Muscle layer of duodenum (tissue), 2 donors: ENCODE measurements around the gene ARF4.
"Not testable (repeated sequence)": the region's sequence is repeated elsewhere in the genome, so short reads cannot be mapped to it uniquely, and the experiment has no call there.

Experiments
- H3K27ac ChIP-seq: one replicate; pipeline ENCODE4 v1.7.0; 2013; ENCODE audit warnings: mild to moderate bottlenecking, low read length
- H3K27me3 ChIP-seq: one replicate; pipeline ENCODE4 v1.7.0; 2013; ENCODE audit warnings: low read depth, mild to moderate bottlenecking, control low read depth, low read length
- H3K36me3 ChIP-seq, 2 donors: one replicate each; pipeline ENCODE4 v1.7.0; 2013; ENCODE audit warnings: low read length in 2 of 2, control low read depth in 1 of 2, mild to moderate bottlenecking in 1 of 2; ENCODE audit not compliant: insufficient read depth in 2 of 2, control insufficient read depth in 1 of 2
- H3K4me1 ChIP-seq, 2 donors: one replicate each; pipeline ENCODE4 v1.7.0; 2013; ENCODE audit warnings: low read length in 2 of 2, mild to moderate bottlenecking in 2 of 2, control low read depth in 1 of 2, moderate library complexity in 1 of 2; ENCODE audit not compliant: insufficient read depth in 2 of 2, control insufficient read depth in 1 of 2
- H3K4me3 ChIP-seq, 2 donors: one replicate each; pipeline ENCODE4 v1.7.0; 2013; ENCODE audit warnings: low read length in 2 of 2, low read depth in 1 of 2, mild to moderate bottlenecking in 1 of 2
- H3K9me3 ChIP-seq, 2 donors: one replicate each; pipeline ENCODE4 v1.7.0; 2013; ENCODE audit warnings: low read length in 2 of 2, control low read depth in 1 of 2, mild to moderate bottlenecking in 1 of 2; ENCODE audit not compliant: control insufficient read depth in 1 of 2
- donor health status: healthy.

Gene ARF4

DNA sequence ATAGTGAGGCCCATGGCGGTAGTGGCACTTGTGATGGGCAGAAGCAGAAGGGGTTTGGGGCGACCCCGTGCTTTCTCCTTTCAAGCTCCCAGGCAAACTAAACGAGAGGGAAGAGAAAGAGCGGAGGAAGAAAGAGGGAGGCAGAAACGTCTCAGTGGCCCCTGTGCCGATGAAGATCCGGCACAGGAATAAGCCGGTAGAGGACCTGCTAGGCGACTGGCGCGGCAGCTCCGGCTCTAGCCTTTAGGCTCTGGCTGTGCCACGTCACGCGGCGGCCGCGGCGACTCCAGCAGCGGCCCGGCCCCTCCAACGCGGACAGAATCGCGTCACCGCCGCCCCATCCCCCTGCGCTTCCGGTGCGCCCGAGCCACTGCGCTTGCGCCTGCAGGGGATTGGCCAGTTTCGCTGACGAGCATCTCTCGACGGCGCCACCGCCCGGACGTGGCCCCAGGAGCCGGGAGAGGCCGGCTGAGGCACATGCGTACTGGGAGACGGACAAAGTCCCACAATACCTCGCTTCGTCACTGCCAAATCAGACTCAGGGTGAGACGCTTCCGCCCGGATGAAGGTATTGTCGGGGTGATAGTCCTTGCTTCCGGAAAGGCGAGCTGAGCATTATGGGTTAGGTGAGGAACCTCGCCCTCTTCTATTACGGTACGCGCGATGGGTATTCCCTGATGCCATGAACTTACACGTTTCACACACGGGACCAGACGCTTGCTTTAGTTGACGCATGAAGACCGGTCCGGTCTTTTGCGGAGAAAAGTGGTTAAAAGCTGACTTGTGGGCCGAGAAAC lies at the start of gene ARF4:
ARF4 (minus strand) TSS at position 218 of the 797 bp plus-strand sequence; CDS start at position 14, 204 bp downstream.
- no peaks in the 10 kb centered on the region for H3K9me3 ChIP-seq
- H3K4me3 ChIP-seq: peak within 1 kb of the TSS; percentile 92 to 97
- H3K4me1 ChIP-seq: peaks cover 20 to 41% of the 10 kb centered on the region in 2 donors
- H3K36me3 ChIP-seq: peaks cover 0 to 28% of the 10 kb centered on the region in 2 donors
- peak within 1 kb of the TSS; percentile 100 for H3K27ac ChIP-seq
- H3K27me3 ChIP-seq: no peaks in the 10 kb centered on the region

GRCh38 chr3:57646723-57647122 lies 49.6 kb upstream of the ARF4 start:
- peaks cover 0 to 8% of the 10 kb centered on the region in 2 donors for H3K9me3 ChIP-seq
- H3K36me3 ChIP-seq: peaks cover 15 to 49% of the 10 kb centered on the region in 2 donors
- H3K4me1 ChIP-seq: no peaks in the 10 kb centered on the region
- no peaks in the 10 kb centered on the region for H3K27me3 ChIP-seq
- H3K27ac ChIP-seq: no peak overlapping the region
- H3K4me3 ChIP-seq: no peak overlapping the region

GRCh38 chr3:57644740-57645139 lies 47.6 kb upstream of the ARF4 start:
- H3K9me3 ChIP-seq: peaks cover 0 to 8% of the 10 kb centered on the region in 2 donors
- no peak overlapping the region for H3K27ac ChIP-seq
- peaks cover 18 to 49% of the 10 kb centered on the region in 2 donors for H3K36me3 ChIP-seq
- H3K27me3 ChIP-seq: no peaks in the 10 kb centered on the region
- H3K4me1 ChIP-seq: no peaks in the 10 kb centered on the region
- no peak overlapping the region for H3K4me3 ChIP-seq

- Histone ChIP-seq H3K27ac (no peak overlapping the region), H3K4me3 (no peak overlapping the region), H3K9me3 (no peaks in the 10 kb centered on the region), H3K4me1 (no peaks in the 10 kb centered on the region), H3K27me3 (no peaks in the 10 kb centered on the region), H3K36me3 (peaks cover 24 to 51% of the 10 kb centered on the region in 2 donors)
Observed at GRCh38 chr3:57637391-57637790, 40.2 kb upstream of the ARF4 start.

- H3K36me3 ChIP-seq: peaks cover 24 to 39% of the 10 kb centered on the region in 2 donors
- not testable (repeated sequence) for H3K27ac ChIP-seq, H3K9me3 ChIP-seq, H3K27me3 ChIP-seq, H3K4me1 ChIP-seq, H3K4me3 ChIP-seq
Observed at GRCh38 chr3:57634259-57634658, 37.1 kb upstream of the ARF4 start.

DNA sequence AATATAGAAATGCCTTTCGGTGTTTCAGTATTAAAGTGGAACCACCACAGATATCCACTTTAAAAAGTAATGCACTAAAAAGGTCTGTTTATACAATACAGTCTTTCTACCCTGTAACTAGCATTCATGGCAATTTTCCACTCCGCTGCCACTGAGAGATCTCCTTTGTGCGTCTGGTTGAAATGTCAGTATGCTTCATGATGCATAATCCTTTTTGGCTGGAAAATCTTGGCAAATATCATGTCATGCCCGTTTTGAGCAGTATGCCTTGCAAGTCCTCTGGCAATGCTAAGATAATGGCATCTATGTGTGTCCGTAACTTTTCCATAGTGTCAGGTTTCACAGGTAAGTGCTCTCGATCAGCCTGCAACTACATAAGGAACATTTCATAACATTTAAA lies 30.8 kb upstream of the ARF4 start:
- Histone ChIP-seq H3K9me3 (no peaks in the 10 kb centered on the region), H3K27ac (no peak overlapping the region), H3K4me1 (no peaks in the 10 kb centered on the region), H3K27me3 (no peaks in the 10 kb centered on the region), H3K36me3 (peaks cover 39 to 55% of the 10 kb centered on the region in 2 donors), H3K4me3 (no peak overlapping the region)

DNA sequence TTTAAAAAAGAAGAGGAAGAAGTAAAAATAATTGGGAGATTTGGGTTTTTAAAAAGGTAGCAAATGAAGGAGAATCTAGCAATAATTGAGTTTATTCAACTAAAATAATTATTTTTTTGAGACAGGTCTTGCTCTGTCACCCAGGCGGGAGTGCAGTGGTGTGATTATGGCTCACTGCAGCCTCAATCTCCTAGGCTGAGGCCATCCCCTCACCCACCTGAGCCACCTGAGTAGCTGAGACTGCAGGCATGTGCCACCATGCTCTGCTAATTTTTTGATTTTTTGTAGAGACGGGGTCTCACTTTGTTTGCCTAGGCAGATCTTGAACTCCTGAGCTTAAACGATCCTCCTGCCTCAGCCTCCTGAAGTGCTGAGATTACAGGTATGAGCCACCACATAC lies 27.7 kb upstream of the ARF4 start:
- H3K9me3 ChIP-seq: no peaks in the 10 kb centered on the region
- H3K4me3 ChIP-seq: no peak overlapping the region
- H3K27me3 ChIP-seq: no peaks in the 10 kb centered on the region
- peaks cover 29 to 51% of the 10 kb centered on the region in 2 donors for H3K36me3 ChIP-seq
- H3K4me1 ChIP-seq: no peaks in the 10 kb centered on the region
- H3K27ac ChIP-seq: no peak overlapping the region

DNA sequence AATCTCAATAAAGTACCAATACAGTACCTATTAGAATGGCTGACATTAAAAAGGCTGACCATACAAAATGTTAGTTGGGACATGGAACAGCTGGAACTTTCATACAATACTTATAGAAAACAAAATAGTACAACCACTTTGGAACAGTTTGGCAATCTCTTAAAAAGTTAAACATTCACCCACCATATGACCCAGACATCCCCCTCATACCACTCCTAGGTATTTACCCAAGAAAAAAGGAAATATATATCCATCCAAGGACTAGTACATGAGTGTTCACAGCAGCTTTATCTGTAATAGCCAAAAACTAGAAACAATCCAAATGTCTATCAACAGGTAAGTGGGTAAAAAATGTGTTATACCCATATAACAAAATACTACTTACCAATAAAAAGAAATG lies 25.2 kb upstream of the ARF4 start:
- Histone ChIP-seq H3K4me1 (no peaks in the 10 kb centered on the region), H3K36me3 (peaks cover 14 to 31% of the 10 kb centered on the region in 2 donors), H3K27ac (no peak overlapping the region), H3K4me3 (no peak overlapping the region), H3K9me3 (no peaks in the 10 kb centered on the region), H3K27me3 (no peaks in the 10 kb centered on the region)

DNA sequence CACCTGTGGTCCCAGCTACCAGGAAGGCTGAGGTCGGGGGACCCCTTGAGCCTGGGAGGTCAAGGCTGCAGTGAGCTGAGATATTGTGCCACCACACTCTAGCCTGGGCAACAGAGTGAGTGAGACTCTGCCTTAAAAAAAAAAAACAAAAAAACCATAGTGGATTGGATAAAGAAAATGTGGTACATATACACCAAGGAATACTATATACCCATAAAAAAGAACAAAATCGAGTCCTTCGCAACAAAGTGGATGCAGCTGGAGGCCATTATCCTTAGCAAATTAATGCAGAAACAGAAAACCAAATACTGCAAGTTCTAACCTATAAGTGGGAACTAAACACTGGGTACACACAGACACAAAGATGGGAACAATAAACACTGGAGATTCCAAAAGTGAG lies 20.6 kb upstream of the ARF4 start:
- no peak overlapping the region for H3K27ac ChIP-seq
- H3K27me3 ChIP-seq: no peaks in the 10 kb centered on the region
- no peaks in the 10 kb centered on the region for H3K4me1 ChIP-seq
- peaks cover 0 to 5% of the 10 kb centered on the region in 2 donors for H3K36me3 ChIP-seq
- H3K4me3 ChIP-seq: no peak overlapping the region
- H3K9me3 ChIP-seq: no peaks in the 10 kb centered on the region

DNA sequence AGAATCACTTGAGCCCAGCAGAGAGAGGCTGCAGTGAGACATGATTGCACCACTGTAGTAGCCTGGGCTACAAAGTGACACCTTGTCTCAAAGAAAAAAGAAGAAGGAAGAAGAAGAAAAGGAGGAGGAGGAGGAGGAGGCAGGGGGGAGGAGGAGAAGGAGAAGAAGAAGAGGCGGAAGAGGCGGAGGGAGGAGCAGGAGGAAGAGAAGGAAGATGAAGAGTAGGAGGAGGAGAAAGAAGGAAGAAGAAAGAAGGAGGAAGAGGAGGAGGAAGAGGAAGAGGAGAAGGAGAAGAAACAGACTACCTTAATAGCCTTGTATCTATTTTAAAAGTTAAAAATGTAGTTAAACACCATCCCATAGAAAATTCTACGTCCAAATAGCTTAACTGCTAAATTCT lies 19.1 kb upstream of the ARF4 start:
- no peak overlapping the region for H3K27ac ChIP-seq
- no peaks in the 10 kb centered on the region for H3K9me3 ChIP-seq
- H3K4me3 ChIP-seq: no peak overlapping the region
- H3K4me1 ChIP-seq: no peaks in the 10 kb centered on the region
- H3K27me3 ChIP-seq: no peaks in the 10 kb centered on the region
- H3K36me3 ChIP-seq: no peaks in the 10 kb centered on the region

- not testable (repeated sequence) for H3K4me1 ChIP-seq
Observed at GRCh38 chr3:57611870-57612269, 14.7 kb upstream of the ARF4 start.

GRCh38 chr3:57605683-57606082 lies 8.5 kb upstream of the ARF4 start:
- H3K4me1 ChIP-seq: no peaks in the 10 kb centered on the region
- no peaks in the 10 kb centered on the region for H3K27me3 ChIP-seq

More at GRCh38 chr3:57611870-57612269, 14.7 kb upstream of the ARF4 start:
- H3K27ac ChIP-seq, H3K9me3 ChIP-seq, H3K4me3 ChIP-seq, H3K27me3 ChIP-seq, H3K36me3 ChIP-seq: not testable (repeated sequence)

More at GRCh38 chr3:57605683-57606082, 8.5 kb upstream of the ARF4 start:
- Histone ChIP-seq H3K36me3 (peaks cover 0 to 18% of the 10 kb centered on the region in 2 donors), H3K9me3 (peaks cover 0 to 2% of the 10 kb centered on the region in 2 donors), H3K4me3 (no peak overlapping the region), H3K27ac (no peak overlapping the region)
